ENCODE results near the gene CD69.
"Not testable (repeated sequence)": the region's sequence is repeated elsewhere in the genome, so short reads cannot be mapped to it uniquely, and the experiment has no call there.

The CD69 gene

DNA sequence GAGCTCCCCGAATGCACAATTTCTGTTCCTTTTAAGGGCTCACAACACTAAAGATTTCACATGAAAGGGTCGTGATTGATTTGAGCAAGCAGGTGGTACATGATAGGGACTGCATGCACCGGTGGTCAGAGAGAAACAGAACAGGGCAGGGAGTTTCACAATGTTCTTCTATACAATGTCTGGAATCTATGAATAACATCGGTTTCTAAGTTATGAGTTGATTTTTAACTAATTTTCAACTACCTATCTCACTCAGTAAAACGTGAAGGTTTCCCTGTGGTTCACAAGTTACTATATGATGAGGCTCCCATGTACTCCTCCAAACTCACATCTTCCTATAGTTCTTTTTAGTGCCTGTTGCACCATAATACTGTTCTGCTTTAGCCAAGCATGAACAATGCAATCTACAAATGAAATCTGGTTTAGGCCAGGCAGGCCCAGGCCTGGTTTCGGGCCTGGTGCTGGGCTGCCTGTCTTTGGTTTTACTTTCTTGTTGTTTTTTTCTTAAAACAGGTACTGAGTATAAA, 47.6 kb downstream of the CD69 start:
- not testable (repeated sequence) for DNase-seq

DNA sequence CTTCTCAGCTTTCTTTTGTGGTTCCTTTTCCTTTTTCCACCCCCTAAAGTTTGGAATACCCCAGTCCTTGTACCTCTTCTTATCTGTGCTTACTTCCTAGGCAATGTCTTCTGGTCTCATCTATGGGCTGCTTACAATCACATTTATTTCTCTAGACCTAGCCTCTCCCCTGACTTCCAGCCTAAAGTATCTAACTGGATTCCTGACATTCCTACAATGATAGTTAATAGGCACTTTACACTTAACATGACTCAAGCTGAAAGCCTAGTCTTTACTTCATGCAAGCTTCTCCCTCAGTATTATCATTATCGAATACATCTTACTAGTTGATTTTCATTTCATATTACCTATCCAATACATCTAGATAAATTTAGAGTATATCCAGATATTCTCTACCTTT, 49.0 kb downstream of the CD69 start:
- no peak for DNase-seq

DNA sequence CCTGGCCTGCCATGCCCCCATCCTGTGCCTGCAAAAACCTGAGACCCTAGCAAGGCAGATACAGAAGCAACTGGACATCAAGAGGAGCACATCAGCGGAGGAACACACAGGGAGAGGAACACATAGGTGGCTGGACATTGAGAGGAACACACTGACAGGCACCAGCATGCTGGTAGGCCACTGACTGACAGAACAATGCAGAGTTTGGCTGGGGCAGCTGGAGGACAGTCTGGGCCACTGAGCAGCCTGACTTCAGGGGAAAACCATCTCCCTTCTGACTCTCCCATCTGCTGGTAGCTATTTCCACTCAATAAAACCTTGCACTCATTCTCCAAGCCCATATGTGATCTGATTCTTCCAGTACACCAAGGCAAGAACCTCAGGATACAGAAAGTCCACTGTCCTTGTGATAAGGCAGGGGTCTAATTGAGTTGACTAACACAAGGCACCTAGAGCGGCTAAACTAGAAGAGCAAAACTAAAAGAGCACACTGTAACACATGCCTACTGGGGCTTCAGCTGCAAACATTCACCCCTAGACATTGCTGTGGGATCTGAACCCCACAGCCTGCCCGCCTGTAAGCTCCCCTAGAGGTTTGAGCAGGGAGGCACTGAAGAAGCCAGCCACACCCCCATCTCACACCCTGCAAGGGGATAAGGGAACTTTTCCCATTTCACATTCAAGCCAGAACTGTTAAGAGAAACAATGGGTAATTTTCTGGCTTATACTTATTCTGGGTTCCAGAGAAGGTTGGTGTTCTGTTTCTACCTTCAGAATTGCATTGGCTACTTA, 49.9 kb downstream of the CD69 start:
- no peak for DNase-seq

DNA sequence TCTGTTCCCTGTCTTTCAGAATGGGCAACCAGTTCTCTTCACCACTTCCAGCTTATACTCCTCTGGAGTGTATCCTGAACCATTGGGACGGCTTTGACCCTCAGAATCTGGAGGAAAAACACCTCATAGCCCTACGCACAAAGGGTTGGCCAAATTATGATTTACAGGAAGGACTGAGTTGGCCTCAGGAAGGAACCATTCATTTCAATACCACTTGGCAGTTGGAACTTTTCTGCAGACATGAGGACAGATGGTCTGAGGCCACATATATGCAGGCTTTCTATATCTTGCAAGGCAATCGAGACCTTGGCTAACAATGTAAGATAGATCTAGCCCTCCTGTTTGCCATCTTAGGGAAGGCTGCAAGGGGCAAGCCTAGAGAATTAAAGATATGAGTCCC, 51.8 kb downstream of the CD69 start:
- DNase-seq = no peak

DNA sequence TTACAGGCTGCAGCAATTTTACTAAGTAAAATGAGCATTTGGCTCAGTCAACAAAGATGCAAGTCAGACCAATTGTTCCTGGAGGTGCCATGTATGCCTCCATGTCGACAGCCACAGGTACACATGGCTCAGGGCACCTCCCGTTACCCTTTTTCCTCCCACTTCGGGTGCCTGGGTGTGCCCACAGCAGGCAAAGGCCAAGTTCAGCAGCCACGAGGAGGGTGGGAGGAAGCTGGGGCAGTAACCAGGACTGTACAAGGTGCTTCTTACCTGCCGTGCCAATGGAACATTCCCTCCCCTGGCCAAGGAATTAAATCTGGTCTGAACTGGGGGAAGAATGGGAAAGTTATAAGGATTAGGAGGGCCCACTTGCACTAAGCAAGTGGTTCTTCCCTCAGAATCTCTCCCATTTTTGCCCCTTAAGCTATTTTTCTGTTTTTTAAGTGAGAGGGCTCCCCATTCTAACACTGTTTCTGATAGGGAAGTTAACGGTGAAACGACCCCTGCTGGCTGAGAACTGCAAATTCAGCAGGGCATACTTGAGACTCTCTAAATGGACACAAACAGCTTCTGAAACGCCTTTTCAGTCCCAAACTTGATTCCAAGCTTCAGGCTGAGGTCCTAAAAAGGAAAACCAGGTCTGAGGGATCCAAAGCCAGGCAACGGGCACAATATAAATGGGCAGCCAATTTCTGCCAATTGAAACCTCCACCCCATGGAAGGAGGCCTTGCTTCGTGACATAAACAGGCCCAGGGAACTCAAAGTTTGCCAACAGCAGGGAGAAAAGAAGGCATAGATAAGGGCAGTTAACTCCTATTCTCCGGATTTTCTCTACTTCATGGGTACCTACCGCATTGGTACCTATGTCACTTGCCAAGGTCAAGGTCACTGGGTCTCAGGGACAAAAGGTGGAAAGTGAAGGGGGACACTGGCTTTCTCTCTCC, 52.6 kb downstream of the CD69 start:
- peak; percentile 58 to 70 for DNase-seq

DNA sequence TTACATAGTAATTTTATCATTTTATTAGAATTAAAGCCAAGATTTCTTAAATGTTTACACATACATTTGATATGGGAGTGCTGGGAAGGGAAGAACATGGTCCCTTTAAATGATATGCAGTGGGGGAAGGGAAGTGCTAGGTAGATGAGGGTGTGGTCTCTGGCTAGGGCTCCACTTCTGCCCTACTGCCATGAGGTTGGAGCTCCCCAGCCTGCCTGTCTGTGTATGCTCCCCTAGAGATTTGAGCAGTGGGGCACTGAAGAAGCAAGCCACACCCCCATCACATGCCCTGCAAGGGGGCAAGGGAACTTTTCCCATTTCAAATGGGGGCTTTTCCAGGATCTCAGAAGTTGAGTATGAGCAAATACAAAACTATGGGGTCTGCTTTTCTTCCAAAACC, 53.3 kb downstream of the CD69 start:
- DNase-seq = no peak

DNA sequence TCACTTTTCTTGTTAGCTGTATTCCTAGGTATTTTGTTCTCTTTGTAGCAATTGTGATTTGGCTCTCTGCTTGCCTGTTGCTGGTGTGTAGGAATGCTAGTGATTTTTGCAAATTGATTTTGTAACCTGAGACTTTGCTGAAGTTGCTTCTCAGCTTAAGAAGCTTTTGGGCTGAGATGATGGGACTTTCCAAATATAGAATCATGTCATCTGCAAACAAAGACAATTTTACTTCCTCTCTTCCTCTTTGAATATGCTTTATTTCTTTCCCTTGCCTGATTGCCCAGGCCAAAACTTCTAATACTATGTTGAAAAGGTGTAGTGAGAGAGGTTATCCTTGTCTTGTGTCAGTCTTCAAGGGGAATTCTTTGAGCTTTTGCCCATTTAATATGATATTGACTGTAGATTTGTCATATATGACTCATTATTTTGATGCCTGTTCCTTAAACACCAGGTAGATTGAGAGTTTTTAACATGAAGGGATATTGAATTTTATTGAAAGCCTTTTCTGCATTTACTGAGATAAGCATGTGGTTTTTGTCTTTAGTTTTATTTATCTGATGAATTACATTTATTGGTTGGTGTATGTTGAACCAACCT, 54.5 kb downstream of the CD69 start:
- DNase-seq = no peak

DNA sequence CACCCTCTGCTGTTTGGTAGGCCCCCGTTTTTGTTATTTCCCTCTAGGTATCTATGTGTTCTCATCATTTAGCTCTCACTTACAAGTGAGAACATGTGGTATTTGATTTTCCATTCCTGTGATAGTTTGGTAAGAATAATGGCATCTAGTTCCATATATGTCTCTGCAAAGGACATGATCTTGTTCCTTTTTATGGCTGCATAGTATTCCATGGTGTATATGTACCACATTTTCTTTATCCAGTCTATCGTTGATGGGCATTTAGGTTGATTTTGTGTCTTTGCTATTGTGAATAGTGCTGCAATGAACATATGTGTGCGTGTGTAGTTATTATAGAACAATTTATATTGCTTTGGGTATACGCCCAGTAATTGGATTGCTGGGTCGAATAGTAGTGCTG, 56.1 kb downstream of the CD69 start:
- DNase-seq = not testable (repeated sequence)
